Fibroblast of lung (primary cell): ENCODE results near the gene GAS7.

Experiments
- EZH2 ChIP-seq: IDR thresholded peaks from 2 replicates; pipeline ENCODE4 v1.5.1; 2012; ENCODE audit warnings: low read length, control low read depth, mild to moderate bottlenecking; ENCODE audit errors: missing control alignments
- TF ChIP-seq, protein P1 (sequence below), 2 donors: IDR thresholded peaks in 1 of 2; conservative IDR thresholded peaks in 1 of 2; 1 replicate in 1 of 2; 2 replicates in 1 of 2; pipeline ENCODE4 v1.5.1; 2011 to 2012; ENCODE audit warnings: low read length in 2 of 2, control low read depth in 1 of 2, inconsistent platforms in 1 of 2, low read depth in 1 of 2, mild to moderate bottlenecking in 1 of 2

- TF ChIP-seq, protein P1, sequence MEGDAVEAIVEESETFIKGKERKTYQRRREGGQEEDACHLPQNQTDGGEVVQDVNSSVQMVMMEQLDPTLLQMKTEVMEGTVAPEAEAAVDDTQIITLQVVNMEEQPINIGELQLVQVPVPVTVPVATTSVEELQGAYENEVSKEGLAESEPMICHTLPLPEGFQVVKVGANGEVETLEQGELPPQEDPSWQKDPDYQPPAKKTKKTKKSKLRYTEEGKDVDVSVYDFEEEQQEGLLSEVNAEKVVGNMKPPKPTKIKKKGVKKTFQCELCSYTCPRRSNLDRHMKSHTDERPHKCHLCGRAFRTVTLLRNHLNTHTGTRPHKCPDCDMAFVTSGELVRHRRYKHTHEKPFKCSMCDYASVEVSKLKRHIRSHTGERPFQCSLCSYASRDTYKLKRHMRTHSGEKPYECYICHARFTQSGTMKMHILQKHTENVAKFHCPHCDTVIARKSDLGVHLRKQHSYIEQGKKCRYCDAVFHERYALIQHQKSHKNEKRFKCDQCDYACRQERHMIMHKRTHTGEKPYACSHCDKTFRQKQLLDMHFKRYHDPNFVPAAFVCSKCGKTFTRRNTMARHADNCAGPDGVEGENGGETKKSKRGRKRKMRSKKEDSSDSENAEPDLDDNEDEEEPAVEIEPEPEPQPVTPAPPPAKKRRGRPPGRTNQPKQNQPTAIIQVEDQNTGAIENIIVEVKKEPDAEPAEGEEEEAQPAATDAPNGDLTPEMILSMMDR (conservative IDR thresholded peaks at IDR 0.05 in 1 of 2, IDR thresholded peaks at IDR 0.05 in 1 of 2; ENCODE audit: low read depth in 1 of 2, low read length in 2 of 2): no peak
- TF ChIP-seq EZH2: no peak
Observed at GRCh38 chr17:9957244-9957643, 241.2 kb downstream of the GAS7 start.
